ENCODE results near the gene CERS6. TPM values are rescaled to one million over a fixed set of nuclear protein-coding genes. Genes with fewer than 3 reads are reported as not detected.

Gene CERS6
- polyA plus RNA-seq, 1 donor (not counting 4 experiments of a cell fraction or from before 2014, with no cell fraction given) = 19.5 TPM

GRCh38 chr2:168809537-168809936 is 353.5 kb downstream of the CERS6 start:
- H3K4me3 ChIP-seq (ENCODE audit: control insufficient read depth in 2 of 3, extremely low read depth in 1 of 3, insufficient read depth in 2 of 3, low read depth in 1 of 3, low read length in 3 of 3) = no peak overlapping the region
- no peak overlapping the region for H2AFZ ChIP-seq (ENCODE audit: control insufficient read depth, low read length)
- H3K79me2 ChIP-seq (ENCODE audit: control insufficient read depth, insufficient read depth, low read length) = no peaks in the 10 kb centered on the region
- dilution Hi-C loops (cut with MboI; ENCODE audit: extremely low pct_ligation_motif_present, low sequenced_read_pairs) = no loop called here
- no peak overlapping the region for H3K4me2 ChIP-seq (ENCODE audit: control insufficient read depth, extremely low read depth, insufficient read depth, low read depth, low read length)
- no peaks in the 10 kb centered on the region for H3K4me1 ChIP-seq (ENCODE audit: control insufficient read depth, extremely low read depth, insufficient read depth, low read length)
- H3K9me3 ChIP-seq (ENCODE audit: control insufficient read depth, low read depth, low read length) = no peaks in the 10 kb centered on the region
- no peak overlapping the region for H3K27ac ChIP-seq (ENCODE audit: control insufficient read depth, insufficient read depth, low read length)
- no peaks in the 10 kb centered on the region for H3K9me1 ChIP-seq (ENCODE audit: control insufficient read depth, extremely low read depth, insufficient read depth, low read length)
- no peaks in the 10 kb centered on the region for H3K27me3 ChIP-seq (ENCODE audit: control insufficient read depth, extremely low read depth, insufficient read depth, low read length)
- no peak overlapping the region for H3K9ac ChIP-seq (ENCODE audit: control insufficient read depth, extremely low read depth, insufficient read depth, low read length)
- no peaks in the 10 kb centered on the region for H3K36me3 ChIP-seq (ENCODE audit: control insufficient read depth in 2 of 2, extremely low read depth in 1 of 2, insufficient read depth in 2 of 2, low read length in 2 of 2)
- H4K20me1 ChIP-seq (ENCODE audit: control insufficient read depth, extremely low read depth, insufficient read depth, low read length) = no peaks in the 10 kb centered on the region
- FAIRE-seq (no peak), DNase-seq (ENCODE audit: low read depth, low spot score) (no peak)
- TF ChIP-seq, protein P1, sequence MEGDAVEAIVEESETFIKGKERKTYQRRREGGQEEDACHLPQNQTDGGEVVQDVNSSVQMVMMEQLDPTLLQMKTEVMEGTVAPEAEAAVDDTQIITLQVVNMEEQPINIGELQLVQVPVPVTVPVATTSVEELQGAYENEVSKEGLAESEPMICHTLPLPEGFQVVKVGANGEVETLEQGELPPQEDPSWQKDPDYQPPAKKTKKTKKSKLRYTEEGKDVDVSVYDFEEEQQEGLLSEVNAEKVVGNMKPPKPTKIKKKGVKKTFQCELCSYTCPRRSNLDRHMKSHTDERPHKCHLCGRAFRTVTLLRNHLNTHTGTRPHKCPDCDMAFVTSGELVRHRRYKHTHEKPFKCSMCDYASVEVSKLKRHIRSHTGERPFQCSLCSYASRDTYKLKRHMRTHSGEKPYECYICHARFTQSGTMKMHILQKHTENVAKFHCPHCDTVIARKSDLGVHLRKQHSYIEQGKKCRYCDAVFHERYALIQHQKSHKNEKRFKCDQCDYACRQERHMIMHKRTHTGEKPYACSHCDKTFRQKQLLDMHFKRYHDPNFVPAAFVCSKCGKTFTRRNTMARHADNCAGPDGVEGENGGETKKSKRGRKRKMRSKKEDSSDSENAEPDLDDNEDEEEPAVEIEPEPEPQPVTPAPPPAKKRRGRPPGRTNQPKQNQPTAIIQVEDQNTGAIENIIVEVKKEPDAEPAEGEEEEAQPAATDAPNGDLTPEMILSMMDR (optimal IDR thresholded peaks at IDR 0.05 in 1 of 3, IDR thresholded peaks at IDR 0.05 in 1 of 3, conservative IDR thresholded peaks at IDR 0.05 in 1 of 3; ENCODE audit: extremely low read depth in 1 of 3, insufficient read depth in 2 of 3, low read length in 3 of 3) = no peak
- no peak for TF ChIP-seq EZH2 (IDR thresholded peaks at IDR 0.05; ENCODE audit: low read length)

DNA sequence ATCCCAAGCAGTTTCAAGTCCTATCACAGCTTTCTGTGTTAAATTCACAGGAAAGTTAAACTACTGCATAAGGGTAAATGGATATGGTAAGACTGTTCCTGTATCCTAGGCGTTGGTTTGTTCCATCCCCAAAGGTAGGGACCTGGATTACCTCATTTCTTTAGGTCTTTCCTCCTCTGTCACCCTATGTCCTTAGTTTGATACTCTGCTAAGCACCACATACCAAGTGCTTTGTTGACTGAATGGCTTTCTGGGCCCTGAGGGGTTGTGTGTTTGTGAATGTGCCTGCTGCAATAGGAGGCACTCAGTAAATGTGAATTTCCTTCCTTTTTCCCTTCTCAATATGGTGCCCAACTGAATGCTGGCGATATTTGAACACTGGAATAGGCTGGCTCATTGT is 354.2 kb downstream of the CERS6 start:
- no peaks in the 10 kb centered on the region for H3K9me3 ChIP-seq (ENCODE audit: control insufficient read depth, low read depth, low read length)
- H3K27me3 ChIP-seq (ENCODE audit: control insufficient read depth, extremely low read depth, insufficient read depth, low read length) = no peaks in the 10 kb centered on the region
- no peaks in the 10 kb centered on the region for H3K79me2 ChIP-seq (ENCODE audit: control insufficient read depth, insufficient read depth, low read length)
- no peak overlapping the region for H3K4me3 ChIP-seq (ENCODE audit: control insufficient read depth in 2 of 3, extremely low read depth in 1 of 3, insufficient read depth in 2 of 3, low read depth in 1 of 3, low read length in 3 of 3)
- no peaks in the 10 kb centered on the region for H4K20me1 ChIP-seq (ENCODE audit: control insufficient read depth, extremely low read depth, insufficient read depth, low read length)
- H3K4me1 ChIP-seq (ENCODE audit: control insufficient read depth, extremely low read depth, insufficient read depth, low read length) = no peaks in the 10 kb centered on the region
- H3K27ac ChIP-seq (ENCODE audit: control insufficient read depth, insufficient read depth, low read length) = no peak overlapping the region
- no peak overlapping the region for H2AFZ ChIP-seq (ENCODE audit: control insufficient read depth, low read length)
- FAIRE-seq (no peak), DNase-seq (ENCODE audit: low read depth, low spot score) (no peak)
- no peak overlapping the region for H3K4me2 ChIP-seq (ENCODE audit: control insufficient read depth, extremely low read depth, insufficient read depth, low read depth, low read length)
- TF ChIP-seq, protein P1 (optimal IDR thresholded peaks at IDR 0.05 in 1 of 3, IDR thresholded peaks at IDR 0.05 in 1 of 3, conservative IDR thresholded peaks at IDR 0.05 in 1 of 3; ENCODE audit: extremely low read depth in 1 of 3, insufficient read depth in 2 of 3, low read length in 3 of 3) = no peak
- no peak for TF ChIP-seq EZH2 (IDR thresholded peaks at IDR 0.05; ENCODE audit: low read length)
- dilution Hi-C loops (cut with MboI; ENCODE audit: extremely low pct_ligation_motif_present, low sequenced_read_pairs) = no loop called here
- H3K9ac ChIP-seq (ENCODE audit: control insufficient read depth, extremely low read depth, insufficient read depth, low read length) = no peak overlapping the region
- H3K36me3 ChIP-seq (ENCODE audit: control insufficient read depth in 2 of 2, extremely low read depth in 1 of 2, insufficient read depth in 2 of 2, low read length in 2 of 2) = no peaks in the 10 kb centered on the region
- no peaks in the 10 kb centered on the region for H3K9me1 ChIP-seq (ENCODE audit: control insufficient read depth, extremely low read depth, insufficient read depth, low read length)
